Astrocyte (in vitro differentiated cells and primary cell): ENCODE data around the gene COPS6.

ENCODE experiments used
- EZH2 ChIP-seq: IDR thresholded peaks from 2 replicates; pipeline ENCODE4 v1.6.1; 2012; ENCODE audit warnings: mild to moderate bottlenecking, low read length, inconsistent platforms; ENCODE audit not compliant: insufficient read depth
- TF ChIP-seq, protein P1 (sequence below): IDR thresholded peaks from 2 replicates; pipeline ENCODE4 v1.5.1; 2011; ENCODE audit warnings: low read depth, mild to moderate bottlenecking, inconsistent platforms, low read length, moderate library complexity; ENCODE audit not compliant: insufficient read depth

DNA sequence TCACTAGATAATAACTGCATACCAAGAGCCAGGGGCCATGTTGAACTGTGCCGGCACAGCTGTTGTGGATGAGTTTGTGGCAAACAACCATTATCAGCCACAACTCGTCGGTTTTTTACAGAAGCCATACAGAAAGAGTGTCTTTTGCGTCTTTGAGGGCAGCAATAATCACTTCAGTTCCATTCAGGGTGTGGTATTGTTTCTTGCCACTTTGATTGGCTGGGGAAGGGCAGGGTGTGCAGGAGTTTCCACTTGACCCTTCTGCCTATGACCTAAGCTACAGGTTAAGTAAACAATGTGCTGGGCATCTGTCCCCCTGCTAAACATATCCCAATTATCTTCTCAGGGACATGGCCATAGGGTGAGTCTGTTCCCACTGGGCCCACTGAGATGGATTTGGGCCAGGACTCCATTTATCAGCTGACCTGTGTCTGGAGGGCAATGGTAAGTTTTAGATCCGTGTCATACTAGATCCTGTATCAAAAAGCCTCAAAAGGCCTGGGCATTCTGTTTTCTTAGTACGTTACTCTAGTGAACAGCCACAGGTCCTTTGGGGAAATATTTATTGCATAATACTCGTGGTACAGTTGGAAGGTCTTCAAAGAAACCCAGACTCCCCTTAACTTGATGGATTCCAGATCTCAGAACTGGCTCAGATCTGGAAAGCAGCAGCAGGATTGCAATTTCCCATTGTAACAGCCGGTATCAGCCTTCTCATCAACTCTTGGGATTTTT lies 23.1 kb upstream of the COPS6 start:
- TF ChIP-seq, protein P1, sequence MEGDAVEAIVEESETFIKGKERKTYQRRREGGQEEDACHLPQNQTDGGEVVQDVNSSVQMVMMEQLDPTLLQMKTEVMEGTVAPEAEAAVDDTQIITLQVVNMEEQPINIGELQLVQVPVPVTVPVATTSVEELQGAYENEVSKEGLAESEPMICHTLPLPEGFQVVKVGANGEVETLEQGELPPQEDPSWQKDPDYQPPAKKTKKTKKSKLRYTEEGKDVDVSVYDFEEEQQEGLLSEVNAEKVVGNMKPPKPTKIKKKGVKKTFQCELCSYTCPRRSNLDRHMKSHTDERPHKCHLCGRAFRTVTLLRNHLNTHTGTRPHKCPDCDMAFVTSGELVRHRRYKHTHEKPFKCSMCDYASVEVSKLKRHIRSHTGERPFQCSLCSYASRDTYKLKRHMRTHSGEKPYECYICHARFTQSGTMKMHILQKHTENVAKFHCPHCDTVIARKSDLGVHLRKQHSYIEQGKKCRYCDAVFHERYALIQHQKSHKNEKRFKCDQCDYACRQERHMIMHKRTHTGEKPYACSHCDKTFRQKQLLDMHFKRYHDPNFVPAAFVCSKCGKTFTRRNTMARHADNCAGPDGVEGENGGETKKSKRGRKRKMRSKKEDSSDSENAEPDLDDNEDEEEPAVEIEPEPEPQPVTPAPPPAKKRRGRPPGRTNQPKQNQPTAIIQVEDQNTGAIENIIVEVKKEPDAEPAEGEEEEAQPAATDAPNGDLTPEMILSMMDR, result no peak
- TF ChIP-seq EZH2, result no peak
